HepG2 (cell line): Measurements from ENCODE around the gene AGXT. TPM values are rescaled to one million over a fixed set of nuclear protein-coding genes. Genes with fewer than 3 reads are reported as not detected.

Source experiments
- CBX2 ChIP-seq, 2 experiments: fragments of 200-600 bp in 1 of 2; sonication (generic); formaldehyde crosslinking in 1 of 2; IDR thresholded peaks; 2 replicates each; pipeline versions ENCODE4 v1.7.0 to v1.8.1; 2018 to 2022; ENCODE audit warnings: low read depth in 2 of 2, low read length in 1 of 2, mild to moderate bottlenecking in 1 of 2, missing genetic modification reagents in 1 of 2
- CENPX ChIP-seq: sonication (generic); formaldehyde crosslinking; IDR thresholded peaks from 2 replicates; pipeline ENCODE4 v1.9.0; 2021; ENCODE audit warnings: mild to moderate bottlenecking, missing genetic modification reagents, moderate library complexity
- ETV6 ChIP-seq: sonication (generic); formaldehyde crosslinking; conservative IDR thresholded peaks from 2 replicates; pipeline ENCODE4 v1.4.0; 2020; ENCODE audit warnings: missing genetic modification reagents
- HNRNPL ChIP-seq: fragments of 200-400 bp; formaldehyde crosslinking; IDR thresholded peaks from 2 replicates; pipeline ENCODE4 v1.6.1; 2017; ENCODE audit warnings: mild to moderate bottlenecking, low read depth, low read length
- KDM1A ChIP-seq: IDR thresholded peaks from 2 replicates; pipeline ENCODE4 v1.6.1; 2016; ENCODE audit warnings: missing compliant biosample characterization
- KDM4B ChIP-seq: sonication (generic); formaldehyde crosslinking; IDR thresholded peaks from 2 replicates; pipeline ENCODE4 v1.4.0; 2020; ENCODE audit warnings: missing genetic modification reagents
- PCBP2 ChIP-seq: fragments of 200-400 bp; formaldehyde crosslinking; optimal IDR thresholded peaks from 2 replicates; pipeline ENCODE3; 2018; ENCODE audit warnings: low read length, low read depth; ENCODE audit not compliant: poor library complexity, severe bottlenecking
- ZBTB42 ChIP-seq: sonication (generic); formaldehyde crosslinking; IDR thresholded peaks from 2 replicates; pipeline ENCODE4 v1.5.0; 2020; ENCODE audit warnings: mild to moderate bottlenecking, missing genetic modification reagents
- ZNF232 ChIP-seq: sonication (generic); formaldehyde crosslinking; IDR thresholded peaks from 2 replicates; pipeline ENCODE4 v1.4.0; 2020; ENCODE audit warnings: missing genetic modification reagents, borderline replicate concordance
- ZNF333 ChIP-seq: sonication (generic); formaldehyde crosslinking; IDR thresholded peaks from 2 replicates; pipeline ENCODE4 v1.4.0; 2020; ENCODE audit warnings: mild to moderate bottlenecking, missing genetic modification reagents, borderline replicate concordance
- ZNF446 ChIP-seq: sonication (generic); formaldehyde crosslinking; IDR thresholded peaks from 2 replicates; pipeline ENCODE4 v1.5.0; 2020; ENCODE audit warnings: mild to moderate bottlenecking, missing genetic modification reagents
- ZNF564 ChIP-seq: sonication (generic); formaldehyde crosslinking; IDR thresholded peaks from 2 replicates; pipeline ENCODE4 v1.8.1; 2023; ENCODE audit warnings: mild to moderate bottlenecking, missing genetic modification reagents
- ZNF605 ChIP-seq: sonication (generic); formaldehyde crosslinking; IDR thresholded peaks from 2 replicates; pipeline ENCODE4 v1.8.0; 2022; ENCODE audit warnings: mild to moderate bottlenecking, missing genetic modification reagents
- polyA plus RNA-seq, 8 experiments: library from polyadenylated mRNA; depleted of rRNA in 3 of 8; stranded (reverse) in 7 of 8; unstranded in 1 of 8; fragments of >200 nt; fragmentation: Illumina TruSeq in 4 of 8; extraction: Trizol in 4 of 8; gene quantifications; 2 replicates each; pipeline versions ENCODE4 v1.2.1 to v1.2.3, GENCODE V29; 2011 to 2016; ENCODE audit warnings: low read depth in 4 of 8, missing spikeins in 1 of 8, mixed read lengths in 1 of 8; ENCODE audit not compliant: insufficient read depth in 1 of 8
- total RNA-seq, 5 experiments: library from RNA; depleted of rRNA; stranded (reverse); fragments of >200 nt; fragmentation: Illumina TruSeq; extraction: Trizol; gene quantifications; 2 replicates each; pipeline ENCODE4 v1.2.3, GENCODE V29; 2016; ENCODE audit warnings: low read depth in 1 of 5
- TF ChIP-seq, protein P1 (sequence below): sonication (generic); formaldehyde crosslinking; IDR thresholded peaks from 2 replicates; pipeline ENCODE4 v1.4.0; 2020; ENCODE audit warnings: missing genetic modification reagents
- TF ChIP-seq, protein P2 (sequence below): sonication (generic); formaldehyde crosslinking; IDR thresholded peaks from 2 replicates; pipeline ENCODE4 v1.4.0; 2020; ENCODE audit warnings: missing genetic modification reagents
- TF ChIP-seq, protein P3 (sequence below): sonication (generic); formaldehyde crosslinking; IDR thresholded peaks from 2 replicates; pipeline ENCODE4 v1.5.0; 2020; ENCODE audit warnings: mild to moderate bottlenecking, missing genetic modification reagents
- TF ChIP-seq, protein P4 (sequence below): sonication (generic); formaldehyde crosslinking; IDR thresholded peaks from 2 replicates; pipeline ENCODE4 v1.4.0; 2020; ENCODE audit warnings: mild to moderate bottlenecking, missing genetic modification reagents
- TF ChIP-seq, protein P5 (sequence below): IDR thresholded peaks from 2 replicates; pipeline ENCODE4 v1.6.1; 2016; ENCODE audit warnings: control low read depth

The AGXT gene
- total and polyA plus RNA-seq, 2 of the 13 experiments (the other 11 are each of a cell fraction or from before 2014, with no cell fraction given), result 41.9 to 96.1 TPM

DNA sequence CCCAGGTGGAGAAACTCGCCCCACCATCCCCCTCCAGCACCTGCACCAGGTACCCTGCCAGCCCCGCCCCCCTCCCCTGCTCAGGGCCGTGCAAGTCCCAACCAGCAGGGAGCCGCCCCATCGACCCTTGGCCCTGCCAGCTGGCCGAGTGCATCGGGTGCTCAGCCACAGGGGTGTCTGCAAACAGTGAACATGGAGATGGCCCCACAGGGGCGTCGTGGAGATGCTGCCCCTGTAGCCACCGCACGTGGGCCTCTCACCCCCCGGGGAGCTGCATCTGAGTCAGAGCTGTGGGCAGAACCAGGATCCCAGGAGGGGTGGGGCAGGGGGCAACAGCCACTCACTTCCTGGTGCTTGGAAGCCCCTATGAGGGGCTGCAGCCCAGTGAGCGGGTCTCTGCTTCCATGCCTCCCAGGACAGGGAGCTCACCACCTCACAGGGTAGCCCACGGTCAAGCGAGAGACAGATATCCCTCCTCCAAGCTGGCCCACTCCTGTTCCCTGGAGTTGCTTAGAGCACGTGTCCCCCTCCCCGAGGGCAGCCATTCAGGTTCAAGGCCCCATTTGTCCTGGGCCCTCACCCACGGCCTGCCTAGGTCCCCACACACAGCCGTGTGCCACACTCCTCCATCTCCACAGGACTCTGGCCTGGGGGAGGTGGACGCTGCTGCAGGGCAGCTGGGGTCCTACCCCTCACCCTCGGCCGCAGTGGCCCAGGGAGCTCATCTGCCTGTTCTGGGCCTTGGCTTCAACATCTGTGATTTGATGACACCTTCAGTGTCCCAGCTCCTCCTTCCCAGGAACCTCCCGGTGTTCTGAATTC, 28.5 kb downstream of the AGXT start (continued):
- TF ChIP-seq, protein P1, sequence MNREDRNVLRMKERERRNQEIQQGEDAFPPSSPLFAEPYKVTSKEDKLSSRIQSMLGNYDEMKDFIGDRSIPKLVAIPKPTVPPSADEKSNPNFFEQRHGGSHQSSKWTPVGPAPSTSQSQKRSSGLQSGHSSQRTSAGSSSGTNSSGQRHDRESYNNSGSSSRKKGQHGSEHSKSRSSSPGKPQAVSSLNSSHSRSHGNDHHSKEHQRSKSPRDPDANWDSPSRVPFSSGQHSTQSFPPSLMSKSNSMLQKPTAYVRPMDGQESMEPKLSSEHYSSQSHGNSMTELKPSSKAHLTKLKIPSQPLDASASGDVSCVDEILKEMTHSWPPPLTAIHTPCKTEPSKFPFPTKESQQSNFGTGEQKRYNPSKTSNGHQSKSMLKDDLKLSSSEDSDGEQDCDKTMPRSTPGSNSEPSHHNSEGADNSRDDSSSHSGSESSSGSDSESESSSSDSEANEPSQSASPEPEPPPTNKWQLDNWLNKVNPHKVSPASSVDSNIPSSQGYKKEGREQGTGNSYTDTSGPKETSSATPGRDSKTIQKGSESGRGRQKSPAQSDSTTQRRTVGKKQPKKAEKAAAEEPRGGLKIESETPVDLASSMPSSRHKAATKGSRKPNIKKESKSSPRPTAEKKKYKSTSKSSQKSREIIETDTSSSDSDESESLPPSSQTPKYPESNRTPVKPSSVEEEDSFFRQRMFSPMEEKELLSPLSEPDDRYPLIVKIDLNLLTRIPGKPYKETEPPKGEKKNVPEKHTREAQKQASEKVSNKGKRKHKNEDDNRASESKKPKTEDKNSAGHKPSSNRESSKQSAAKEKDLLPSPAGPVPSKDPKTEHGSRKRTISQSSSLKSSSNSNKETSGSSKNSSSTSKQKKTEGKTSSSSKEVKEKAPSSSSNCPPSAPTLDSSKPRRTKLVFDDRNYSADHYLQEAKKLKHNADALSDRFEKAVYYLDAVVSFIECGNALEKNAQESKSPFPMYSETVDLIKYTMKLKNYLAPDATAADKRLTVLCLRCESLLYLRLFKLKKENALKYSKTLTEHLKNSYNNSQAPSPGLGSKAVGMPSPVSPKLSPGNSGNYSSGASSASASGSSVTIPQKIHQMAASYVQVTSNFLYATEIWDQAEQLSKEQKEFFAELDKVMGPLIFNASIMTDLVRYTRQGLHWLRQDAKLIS (CRISPR knock-in tag), result no peak
- TF ChIP-seq ZNF564 (CRISPR knock-in tag) (no peak), ZNF333 (no peak; the same call in 1 of the 2 replicates), HNRNPL (peak; percentile 92), PCBP2 (no peak), ZNF232 (CRISPR knock-in tag) (no peak), CBX2 (IDR thresholded peaks at IDR 0.05; ENCODE audit: low read depth, low read length) (no peak), CBX2 (CRISPR knock-in tag; IDR thresholded peaks at IDR 0.05; ENCODE audit: low read depth) (no peak), ZBTB42 (no peak), KDM1A (CRISPR knock-in tag) (no peak), CENPX (no peak), KDM4B (CRISPR knock-in tag) (no peak), ZNF446 (CRISPR knock-in tag) (no peak), ZNF605 (CRISPR knock-in tag) (no peak), ETV6 (CRISPR knock-in tag) (no peak)
- TF ChIP-seq, protein P2, sequence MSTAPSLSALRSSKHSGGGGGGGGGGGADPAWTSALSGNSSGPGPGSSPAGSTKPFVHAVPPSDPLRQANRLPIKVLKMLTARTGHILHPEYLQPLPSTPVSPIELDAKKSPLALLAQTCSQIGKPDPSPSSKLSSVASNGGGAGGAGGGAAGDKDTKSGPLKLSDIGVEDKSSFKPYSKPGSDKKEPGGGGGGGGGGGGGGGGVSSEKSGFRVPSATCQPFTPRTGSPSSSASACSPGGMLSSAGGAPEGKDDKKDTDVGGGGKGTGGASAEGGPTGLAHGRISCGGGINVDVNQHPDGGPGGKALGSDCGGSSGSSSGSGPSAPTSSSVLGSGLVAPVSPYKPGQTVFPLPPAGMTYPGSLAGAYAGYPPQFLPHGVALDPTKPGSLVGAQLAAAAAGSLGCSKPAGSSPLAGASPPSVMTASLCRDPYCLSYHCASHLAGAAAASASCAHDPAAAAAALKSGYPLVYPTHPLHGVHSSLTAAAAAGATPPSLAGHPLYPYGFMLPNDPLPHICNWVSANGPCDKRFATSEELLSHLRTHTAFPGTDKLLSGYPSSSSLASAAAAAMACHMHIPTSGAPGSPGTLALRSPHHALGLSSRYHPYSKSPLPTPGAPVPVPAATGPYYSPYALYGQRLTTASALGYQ (CRISPR knock-in tag), result no peak
- TF ChIP-seq, protein P3, sequence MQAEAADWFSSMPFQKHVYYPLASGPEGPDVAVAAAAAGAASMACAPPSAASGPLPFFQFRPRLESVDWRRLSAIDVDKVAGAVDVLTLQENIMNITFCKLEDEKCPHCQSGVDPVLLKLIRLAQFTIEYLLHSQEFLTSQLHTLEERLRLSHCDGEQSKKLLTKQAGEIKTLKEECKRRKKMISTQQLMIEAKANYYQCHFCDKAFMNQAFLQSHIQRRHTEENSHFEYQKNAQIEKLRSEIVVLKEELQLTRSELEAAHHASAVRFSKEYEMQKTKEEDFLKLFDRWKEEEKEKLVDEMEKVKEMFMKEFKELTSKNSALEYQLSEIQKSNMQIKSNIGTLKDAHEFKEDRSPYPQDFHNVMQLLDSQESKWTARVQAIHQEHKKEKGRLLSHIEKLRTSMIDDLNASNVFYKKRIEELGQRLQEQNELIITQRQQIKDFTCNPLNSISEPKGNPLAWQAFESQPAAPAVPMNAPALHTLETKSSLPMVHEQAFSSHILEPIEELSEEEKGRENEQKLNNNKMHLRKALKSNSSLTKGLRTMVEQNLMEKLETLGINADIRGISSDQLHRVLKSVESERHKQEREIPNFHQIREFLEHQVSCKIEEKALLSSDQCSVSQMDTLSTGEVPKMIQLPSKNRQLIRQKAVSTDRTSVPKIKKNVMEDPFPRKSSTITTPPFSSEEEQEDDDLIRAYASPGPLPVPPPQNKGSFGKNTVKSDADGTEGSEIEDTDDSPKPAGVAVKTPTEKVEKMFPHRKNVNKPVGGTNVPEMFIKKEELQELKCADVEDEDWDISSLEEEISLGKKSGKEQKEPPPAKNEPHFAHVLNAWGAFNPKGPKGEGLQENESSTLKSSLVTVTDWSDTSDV (CRISPR knock-in tag), result no peak
- TF ChIP-seq, protein P4, sequence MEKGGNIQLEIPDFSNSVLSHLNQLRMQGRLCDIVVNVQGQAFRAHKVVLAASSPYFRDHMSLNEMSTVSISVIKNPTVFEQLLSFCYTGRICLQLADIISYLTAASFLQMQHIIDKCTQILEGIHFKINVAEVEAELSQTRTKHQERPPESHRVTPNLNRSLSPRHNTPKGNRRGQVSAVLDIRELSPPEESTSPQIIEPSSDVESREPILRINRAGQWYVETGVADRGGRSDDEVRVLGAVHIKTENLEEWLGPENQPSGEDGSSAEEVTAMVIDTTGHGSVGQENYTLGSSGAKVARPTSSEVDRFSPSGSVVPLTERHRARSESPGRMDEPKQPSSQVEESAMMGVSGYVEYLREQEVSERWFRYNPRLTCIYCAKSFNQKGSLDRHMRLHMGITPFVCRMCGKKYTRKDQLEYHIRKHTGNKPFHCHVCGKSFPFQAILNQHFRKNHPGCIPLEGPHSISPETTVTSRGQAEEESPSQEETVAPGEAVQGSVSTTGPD (CRISPR knock-in tag), result 0 out of 2 replicates have a peak, but pooled peaks have one; percentile 48
- TF ChIP-seq, protein P5, sequence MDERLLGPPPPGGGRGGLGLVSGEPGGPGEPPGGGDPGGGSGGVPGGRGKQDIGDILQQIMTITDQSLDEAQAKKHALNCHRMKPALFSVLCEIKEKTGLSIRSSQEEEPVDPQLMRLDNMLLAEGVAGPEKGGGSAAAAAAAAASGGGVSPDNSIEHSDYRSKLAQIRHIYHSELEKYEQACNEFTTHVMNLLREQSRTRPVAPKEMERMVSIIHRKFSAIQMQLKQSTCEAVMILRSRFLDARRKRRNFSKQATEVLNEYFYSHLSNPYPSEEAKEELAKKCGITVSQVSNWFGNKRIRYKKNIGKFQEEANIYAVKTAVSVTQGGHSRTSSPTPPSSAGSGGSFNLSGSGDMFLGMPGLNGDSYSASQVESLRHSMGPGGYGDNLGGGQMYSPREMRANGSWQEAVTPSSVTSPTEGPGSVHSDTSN, result no peak
